Type B pancreatic cell (in vitro differentiated cells): ENCODE measurements around the gene TPD52L3. TPM values are rescaled to one million over a fixed set of nuclear protein-coding genes. Genes with fewer than 3 reads are reported as not detected.

Experiments used
- DNase-seq: peaks from one replicate; pipeline ENCODE4 v3.0.0; 2021; ENCODE audit warnings: mixed read lengths; ENCODE audit not compliant: unreplicated experiment; ENCODE audit errors: extremely low spot score
- H3K27ac Mint-ChIP-seq: 2 replicates; pipeline ENCODE4 v1.8.0; 2021; ENCODE audit warnings: mild to moderate bottlenecking, mixed read lengths
- H3K27me3 Mint-ChIP-seq: 2 replicates; pipeline ENCODE4 v1.8.0; 2021; ENCODE audit warnings: mixed read lengths
- H3K36me3 Mint-ChIP-seq: 2 replicates; pipeline ENCODE4 v1.8.0; 2021; ENCODE audit warnings: mixed read lengths
- H3K4me1 Mint-ChIP-seq: one replicate; pipeline ENCODE4 v1.8.0; 2021; ENCODE audit warnings: mixed read lengths; ENCODE audit not compliant: unreplicated experiment
- H3K4me3 Mint-ChIP-seq: 2 replicates; pipeline ENCODE4 v1.8.0; 2021; ENCODE audit warnings: mild to moderate bottlenecking, mixed read lengths
- H3K9me3 Mint-ChIP-seq: 2 replicates; pipeline ENCODE4 v1.8.0; 2021; ENCODE audit warnings: mixed read lengths
- CTCF ChIP-seq: fragments of 200-600 bp; sonication (generic); conservative IDR thresholded peaks from 2 replicates; pipeline ENCODE4 v1.5.0; 2021; ENCODE audit warnings: antibody characterized with exemption, mild to moderate bottlenecking
- total RNA-seq: library from RNA; stranded (reverse); gene quantifications from 2 replicates; pipeline ENCODE4 v1.2.1, GENCODE V29; 2021; ENCODE audit warnings: low replicate concordance

The TPD52L3 gene
- total RNA-seq, 1 donor from 2014 or later: not detected

- no peaks in the 10 kb centered on the region for H3K27me3 Mint-ChIP-seq
Measured at GRCh38 chr9:6368831-6369230, 40.7 kb downstream of the TPD52L3 start.

More at GRCh38 chr9:6368831-6369230, 40.7 kb downstream of the TPD52L3 start:
- Mint-ChIP-seq H3K9me3 (no peaks in the 10 kb centered on the region), H3K36me3 (no peaks in the 10 kb centered on the region), H3K4me1 (no peaks in the 10 kb centered on the region), H3K27ac (no peak overlapping the region), H3K4me3 (no peak overlapping the region)
- DNase-seq: no peak
- no peak for TF ChIP-seq CTCF

Other genes starting within 250 kb of the TPD52L3 start
- 0.67 and 13.3 TPM in 2 replicates for gene IL33, start 112.6 kb upstream of the TPD52L3 start, total RNA-seq
- gene UHRF2, start 84.8 kb downstream of the TPD52L3 start, total RNA-seq: 42.3 and 61.0 TPM in 2 replicates